ENCODE measurements around the gene LETMD1.
A peak's percentile ranks its signal among the peaks of the same experiment; 100 is the strongest.

LETMD1 gene

GRCh38 chr12:51051787-51052186 is 3.7 kb downstream of the LETMD1 start (continued):
- TF ChIP-seq ZNF645 (tag by site-specific recombination; IDR thresholded peaks at IDR 0.05) (no peak), PRDM6 (tag by site-specific recombination; IDR thresholded peaks at IDR 0.05) (peak; percentile 75), ZNF623 (tag by site-specific recombination; IDR thresholded peaks at IDR 0.05) (no peak), ZNF223 (tag by site-specific recombination; IDR thresholded peaks at IDR 0.05) (no peak), ZNF621 (tag by site-specific recombination; IDR thresholded peaks at IDR 0.05) (no peak), ZNF10 (tag by site-specific recombination; IDR thresholded peaks at IDR 0.05) (no peak), ZFP69B (tag by site-specific recombination; IDR thresholded peaks at IDR 0.05) (no peak), ZNF350 (tag by site-specific recombination; IDR thresholded peaks at IDR 0.05) (no peak), ZNF19 (tag by site-specific recombination; IDR thresholded peaks at IDR 0.05; ENCODE audit: low read depth) (no peak), ZSCAN18 (tag by site-specific recombination; IDR thresholded peaks at IDR 0.05) (no peak), ZNF600 (tag by site-specific recombination; IDR thresholded peaks at IDR 0.05) (peak; percentile 47; the same call in 1 of the 2 replicates), ZNF37A (tag by site-specific recombination; IDR thresholded peaks at IDR 0.05) (no peak), ZNF561 (tag by site-specific recombination; IDR thresholded peaks at IDR 0.05; ENCODE audit: borderline replicate concordance) (no peak), KLF7 (tag by site-specific recombination; IDR thresholded peaks at IDR 0.05; ENCODE audit: borderline replicate concordance) (no peak; the same call in 1 of the 2 replicates), ZNF692 (tag by site-specific recombination; IDR thresholded peaks at IDR 0.05) (peak; percentile 68), SETDB1 (IDR thresholded peaks at IDR 0.05; ENCODE audit: insufficient read length, low read length) (no peak), KLF9 (tag by site-specific recombination; IDR thresholded peaks at IDR 0.05; ENCODE audit: low read depth) (no peak), ZNF2 (tag by site-specific recombination; IDR thresholded peaks at IDR 0.05) (no peak), CTCF (tag by site-specific recombination; IDR thresholded peaks at IDR 0.05) (no peak), ZBTB6 (tag by site-specific recombination; IDR thresholded peaks at IDR 0.05) (no peak), ZNF521 (tag by site-specific recombination; IDR thresholded peaks at IDR 0.05) (no peak)

Data from HEK293 (cell line).